Mucosa of descending colon (tissue), 3 donors: Measurements from ENCODE around the gene FOXP1. TPM values are rescaled to one million over a fixed set of nuclear protein-coding genes. Genes with fewer than 3 reads are reported as not detected.

ENCODE experiments used
- ATAC-seq: fragments of 200-7000 bp; cut with Tn5 transposase; one replicate; pipeline ENCODE4 v1.9.1; 2020; ENCODE audit warnings: mild to moderate bottlenecking, moderate library complexity
- DNase-seq, 3 donors: peaks; one replicate each; pipeline ENCODE4 v3.0.0-alpha.2; 2020
- H3K36me3 ChIP-seq: fragments of 200-600 bp; one replicate; pipeline ENCODE4 v1.8.0; 2021; ENCODE audit warnings: low read depth, mild to moderate bottlenecking
- H3K4me1 ChIP-seq: fragments of 200-600 bp; one replicate; pipeline ENCODE4 v1.8.0; 2021; ENCODE audit warnings: low read depth, mild to moderate bottlenecking
- H3K4me3 ChIP-seq: fragments of 200-600 bp; one replicate; pipeline ENCODE4 v1.8.0; 2021; ENCODE audit warnings: mild to moderate bottlenecking
- H3K9me3 ChIP-seq: fragments of 200-600 bp; one replicate; pipeline ENCODE4 v1.8.0; 2021; ENCODE audit warnings: mild to moderate bottlenecking
- intact Hi-C, 2 donors: fragments of 100-400 bp; cut with DNase I in 1 of 2; cut with micrococcal nuclease in 1 of 2; formaldehyde crosslinking; loops; one replicate each; pipeline versions ENCODE4 v1.11.0 to v1.11.1; 2022; cut with DNase I, micrococcal nuclease
- total RNA-seq, 3 donors: library from RNA; stranded (reverse); fragmentation: NEBNext Ultra II Directional in 2 of 3; extraction: Animal tissue kit (Norgen Biotek cat#: 25700) in 2 of 3; gene quantifications; one replicate each; pipeline versions ENCODE4 v1.2.1 to v1.2.4, GENCODE V29; 2021 to 2023
- TF ChIP-seq, protein P1 (sequence below): fragments of 200-600 bp; IDR thresholded peaks from one replicate; pipeline ENCODE4 v1.8.0; 2022; ENCODE audit warnings: antibody characterized with exemption, mild to moderate bottlenecking
- donor health status: DM: no; HTN: no; CAD: no; lungs with moderate emphysema.
- donor health status: DM: no; HTN: no; CAD: no.
- donor health status: DM: no; HTN: yes; CAD: no.

The FOXP1 gene
- total RNA-seq, 3 donors from 2014 or later: 133 to 217 (median 214) TPM

DNA sequence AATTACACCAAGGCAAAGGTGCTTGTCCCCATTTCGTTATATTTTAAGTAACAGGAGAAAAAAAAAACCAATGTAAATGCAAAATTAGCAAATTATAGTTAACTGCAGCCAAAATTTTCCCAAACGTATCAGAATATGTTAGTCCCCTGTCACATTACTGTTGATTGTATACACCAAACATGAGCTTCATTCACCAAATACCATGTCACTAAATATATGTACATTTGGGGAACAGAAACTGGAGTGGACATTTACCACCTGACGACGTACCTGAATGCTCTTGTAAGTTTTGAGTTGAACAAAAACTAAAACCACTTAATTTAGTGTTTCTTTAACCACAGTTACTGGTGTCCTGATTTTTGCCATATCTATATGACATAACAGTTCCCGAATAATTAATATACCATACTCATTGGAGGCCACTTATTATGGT lies 3.3 kb upstream of the FOXP1 start:
- TF ChIP-seq, protein P1, sequence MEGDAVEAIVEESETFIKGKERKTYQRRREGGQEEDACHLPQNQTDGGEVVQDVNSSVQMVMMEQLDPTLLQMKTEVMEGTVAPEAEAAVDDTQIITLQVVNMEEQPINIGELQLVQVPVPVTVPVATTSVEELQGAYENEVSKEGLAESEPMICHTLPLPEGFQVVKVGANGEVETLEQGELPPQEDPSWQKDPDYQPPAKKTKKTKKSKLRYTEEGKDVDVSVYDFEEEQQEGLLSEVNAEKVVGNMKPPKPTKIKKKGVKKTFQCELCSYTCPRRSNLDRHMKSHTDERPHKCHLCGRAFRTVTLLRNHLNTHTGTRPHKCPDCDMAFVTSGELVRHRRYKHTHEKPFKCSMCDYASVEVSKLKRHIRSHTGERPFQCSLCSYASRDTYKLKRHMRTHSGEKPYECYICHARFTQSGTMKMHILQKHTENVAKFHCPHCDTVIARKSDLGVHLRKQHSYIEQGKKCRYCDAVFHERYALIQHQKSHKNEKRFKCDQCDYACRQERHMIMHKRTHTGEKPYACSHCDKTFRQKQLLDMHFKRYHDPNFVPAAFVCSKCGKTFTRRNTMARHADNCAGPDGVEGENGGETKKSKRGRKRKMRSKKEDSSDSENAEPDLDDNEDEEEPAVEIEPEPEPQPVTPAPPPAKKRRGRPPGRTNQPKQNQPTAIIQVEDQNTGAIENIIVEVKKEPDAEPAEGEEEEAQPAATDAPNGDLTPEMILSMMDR: no peak
- Histone ChIP-seq H3K4me1 (peaks cover 12% of the 10 kb centered on the region), H3K36me3 (no peaks in the 10 kb centered on the region), H3K4me3 (no peak overlapping the region), H3K9me3 (no peaks in the 10 kb centered on the region)
- intact Hi-C loops: loop anchor here (10.0 kb wide), 2 partner anchors 272 to 532 kb away; no protein-coding TSS in a partner anchor
- DNase-seq: no peak
- ATAC-seq: no peak

DNA sequence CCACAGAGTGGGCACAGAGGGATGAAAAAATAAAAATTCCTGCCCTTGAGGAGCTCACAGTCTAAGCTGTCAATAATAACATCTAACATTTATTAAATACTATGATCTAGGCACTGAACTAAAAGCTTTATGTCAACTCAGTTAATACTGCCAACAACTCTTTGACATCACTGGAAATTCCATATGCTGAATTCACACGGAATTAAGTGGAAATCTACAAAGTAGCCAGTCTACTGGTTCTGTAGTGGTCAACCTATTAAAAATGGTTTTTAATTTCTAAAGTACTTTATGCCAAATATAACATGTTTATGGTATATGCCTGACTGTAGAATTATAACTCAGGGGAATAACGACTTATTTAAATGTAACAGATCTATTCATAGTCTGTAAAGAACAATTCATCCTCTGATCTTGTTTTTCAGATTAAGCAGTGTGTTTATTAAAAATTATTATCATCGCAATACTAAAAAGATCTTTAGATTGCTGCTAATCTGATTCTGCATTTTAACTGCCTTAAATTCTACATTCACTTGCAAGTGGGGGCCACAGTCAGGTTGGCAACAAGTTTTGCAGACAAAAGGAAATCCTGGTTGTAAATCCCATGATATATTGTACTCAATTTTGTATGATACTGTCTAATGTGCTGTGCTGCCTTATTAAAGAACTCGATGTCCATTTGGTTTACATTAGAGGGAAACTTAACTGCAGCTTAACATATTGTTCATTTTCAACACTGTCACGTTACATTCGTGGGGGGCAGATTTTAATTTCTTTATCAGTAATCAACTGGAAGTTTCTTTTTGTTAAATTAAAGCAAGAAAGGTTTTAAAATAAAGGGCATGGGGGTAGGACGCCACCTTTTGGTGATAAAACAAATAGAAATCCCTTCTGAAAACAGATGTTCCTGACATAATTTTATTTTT lies 2.6 kb upstream of the FOXP1 start:
- intact Hi-C loops: loop anchor here (10.0 kb wide), 2 partner anchors 271 to 531 kb away; no protein-coding TSS in a partner anchor
- ATAC-seq (no peak), DNase-seq (peak in 1 of 3 donors; percentile 41)
- TF ChIP-seq, protein P1: peak; percentile 37
- Histone ChIP-seq H3K9me3 (no peaks in the 10 kb centered on the region), H3K4me1 (peaks cover 12% of the 10 kb centered on the region), H3K36me3 (no peaks in the 10 kb centered on the region), H3K4me3 (no peak overlapping the region)

DNA sequence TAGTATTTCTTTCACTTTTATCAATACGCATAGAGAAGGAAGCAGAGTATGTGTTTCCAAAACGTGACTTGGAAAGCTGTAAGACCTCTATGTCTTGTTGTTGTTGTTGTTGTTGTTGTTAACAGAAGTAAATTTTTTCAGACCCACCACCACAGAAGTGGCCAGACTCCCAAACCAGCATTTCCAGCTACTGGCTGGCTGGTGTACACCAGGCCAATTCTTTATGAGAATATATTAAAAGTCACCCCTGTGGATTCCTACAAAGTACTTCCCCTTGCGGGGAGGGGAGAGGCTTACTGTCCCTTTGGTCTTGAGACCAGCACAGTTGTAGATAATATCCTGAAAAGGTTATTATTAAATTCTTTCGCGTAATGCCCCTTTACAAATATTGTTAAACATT lies 1.6 kb upstream of the FOXP1 start:
- ATAC-seq (no peak), DNase-seq (peak in 1 of 3 donors; percentile 26)
- no peak overlapping the region for H3K4me3 ChIP-seq
- H3K9me3 ChIP-seq: no peaks in the 10 kb centered on the region
- H3K36me3 ChIP-seq: no peaks in the 10 kb centered on the region
- intact Hi-C loops: loop anchor here (10.0 kb wide), 2 partner anchors 270 to 530 kb away; no protein-coding TSS in a partner anchor
- H3K4me1 ChIP-seq: peaks cover 12% of the 10 kb centered on the region
- TF ChIP-seq, protein P1: no peak

DNA sequence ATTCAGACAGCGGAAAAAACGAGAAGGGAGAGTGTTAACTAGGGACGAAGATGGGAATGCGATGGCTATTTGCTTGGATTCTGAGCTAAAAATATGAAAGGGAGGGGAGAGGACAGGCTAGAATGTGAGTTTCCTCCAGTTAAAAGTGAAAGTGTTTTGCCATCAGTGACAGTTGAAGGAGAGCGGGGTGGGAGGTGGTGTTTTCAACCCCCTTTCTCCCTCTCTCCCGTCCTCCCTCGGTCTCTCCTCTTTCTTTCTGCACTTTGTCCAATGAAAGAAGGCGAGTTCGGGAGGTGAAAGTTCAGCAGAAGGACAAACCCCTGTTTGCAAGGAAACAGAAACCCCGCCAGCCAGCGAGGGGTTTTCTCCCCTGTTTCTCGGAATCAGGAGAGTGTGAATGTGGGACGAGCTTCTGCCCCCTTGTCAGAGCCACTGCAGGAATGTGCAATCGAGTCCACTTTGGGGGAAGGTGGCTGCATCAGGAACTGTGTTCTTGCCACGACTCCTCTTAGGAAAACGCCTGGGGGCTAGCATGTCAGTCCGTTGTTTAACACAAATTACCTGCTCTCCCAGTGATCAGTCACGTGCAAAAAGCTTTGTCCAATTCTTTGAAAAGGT lies 975 bp upstream of the FOXP1 start:
- Histone ChIP-seq H3K36me3 (no peaks in the 10 kb centered on the region), H3K4me1 (peaks cover 12% of the 10 kb centered on the region), H3K4me3 (peak overlapping the region; percentile 59), H3K9me3 (no peaks in the 10 kb centered on the region)
- intact Hi-C loops: loop anchor here (10.0 kb wide), 2 partner anchors 270 to 530 kb away; no protein-coding TSS in a partner anchor
- peak; percentile 64 to 70 (median 69) for DNase-seq
- peak; percentile 15 for ATAC-seq
- TF ChIP-seq, protein P1: no peak

DNA sequence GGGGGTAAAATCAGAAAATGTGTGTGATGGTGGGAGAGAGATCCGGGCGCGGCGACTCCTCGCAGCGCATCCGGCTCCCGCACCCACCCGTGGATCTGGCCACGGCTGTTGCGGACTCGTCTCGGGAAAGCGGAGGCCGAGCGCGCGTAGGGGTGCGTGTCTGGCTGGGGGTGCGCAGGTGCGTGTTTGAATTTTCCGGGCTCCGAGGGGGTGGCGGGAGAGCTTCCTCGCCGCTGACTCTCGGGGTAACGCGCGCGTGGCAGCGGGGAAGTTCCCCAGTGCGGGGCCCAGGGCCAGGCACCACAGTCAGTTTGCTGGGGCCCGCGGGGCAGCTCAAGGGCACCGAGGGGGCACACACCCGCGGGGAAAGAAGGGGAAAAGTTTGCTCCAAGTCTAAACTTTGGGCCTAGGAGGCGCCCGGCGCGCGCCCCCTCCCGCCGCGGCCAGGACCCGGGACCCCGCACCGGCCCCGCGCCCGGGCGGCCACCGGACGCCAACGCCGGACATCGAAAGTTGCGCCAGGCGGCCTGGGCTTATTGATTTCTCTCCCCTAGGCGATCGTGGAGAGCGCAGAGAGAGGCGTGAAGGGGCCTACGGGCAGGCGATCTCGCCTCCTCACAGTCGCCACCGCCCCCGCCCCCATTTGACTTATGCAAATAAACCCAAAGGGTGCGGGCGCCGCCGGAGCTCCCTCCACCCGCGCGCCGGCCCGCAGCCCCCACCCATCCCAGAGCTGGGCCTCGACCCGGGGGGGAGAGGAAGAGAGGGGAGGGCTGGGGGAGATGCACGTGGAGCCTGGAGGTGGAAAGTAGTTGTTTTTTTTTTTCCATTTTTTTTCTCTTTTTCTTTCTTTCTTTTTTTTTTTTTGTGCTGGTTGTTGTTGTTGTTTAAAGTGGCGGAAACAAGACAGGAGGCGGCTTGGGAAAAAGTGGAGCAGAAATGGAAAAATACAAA lies 639 bp downstream of the FOXP1 start:
- Histone ChIP-seq H3K9me3 (no peaks in the 10 kb centered on the region), H3K36me3 (no peaks in the 10 kb centered on the region), H3K4me3 (peak overlapping the region; percentile 59), H3K4me1 (peaks cover 22% of the 10 kb centered on the region)
- ATAC-seq: peak; percentile 59
- intact Hi-C loops: loop anchor here (10.0 kb wide), 2 partner anchors 268 to 528 kb away; no protein-coding TSS in a partner anchor
- peak; percentile 89 to 90 (median 89) for DNase-seq
- TF ChIP-seq, protein P1: no peak
